Sigmoid colon (tissue), 7 donors: Measurements from ENCODE around the gene LUZP2. TPM values are rescaled to one million over a fixed set of nuclear protein-coding genes. Genes with fewer than 3 reads are reported as not detected.
"Not testable (repeated sequence)": the region's sequence is repeated elsewhere in the genome, so short reads cannot be mapped to it uniquely, and the experiment has no call there.

Source experiments
- DNase-seq: peaks from one replicate; pipeline ENCODE4 v3.0.0-alpha.2; 2019
- H3K27ac ChIP-seq, 4 donors: fragments of 200-600 bp; sonication (generic); one replicate each; pipeline ENCODE4 v1.5.1; 2016 to 2019; ENCODE audit warnings: mild to moderate bottlenecking in 1 of 4
- H3K27me3 ChIP-seq, 3 donors: fragments of 200-600 bp; sonication (generic); one replicate each; pipeline ENCODE4 v1.5.1; 2019; ENCODE audit warnings: mild to moderate bottlenecking in 1 of 3
- H3K36me3 ChIP-seq, 4 donors: fragments of 200-600 bp; sonication (generic); one replicate each; pipeline ENCODE4 v1.5.1; 2016 to 2019
- H3K4me1 ChIP-seq, 4 donors: fragments of 200-600 bp; sonication (generic); one replicate each; pipeline ENCODE4 v1.5.1; 2017 to 2019
- H3K4me3 ChIP-seq, 4 donors: fragments of 200-600 bp; sonication (generic); one replicate each; pipeline ENCODE4 v1.5.1; 2017 to 2019; ENCODE audit warnings: mild to moderate bottlenecking in 2 of 4, moderate library complexity in 1 of 4
- H3K9me3 ChIP-seq, 4 donors: fragments of 200-600 bp in 3 of 4; sonication (generic) in 3 of 4; one replicate each; pipeline versions ENCODE4 v1.5.1 to v1.6.1; 2013 to 2019
- EP300 ChIP-seq, 4 donors: sonication (generic); formaldehyde crosslinking; IDR thresholded peaks; one replicate each; pipeline ENCODE4 v1.6.1; 2017; ENCODE audit warnings: antibody characterized with exemption in 4 of 4
- POLR2A ChIP-seq, 2 donors: fragments of 450-650 bp; IDR thresholded peaks; one replicate each; pipeline ENCODE4 v1.6.1; 2016; ENCODE audit warnings: antibody characterized with exemption in 2 of 2, mild to moderate bottlenecking in 2 of 2, moderate library complexity in 2 of 2
- POLR2AphosphoS5 ChIP-seq, 4 donors: sonication (generic); formaldehyde crosslinking; IDR thresholded peaks; one replicate each; pipeline ENCODE4 v1.6.1; 2017; ENCODE audit warnings: antibody characterized with exemption in 4 of 4
- WGBS, 2 donors: extraction: QIAGEN DNeasy Blood & Tissue Kit; methylation state at CpG; one replicate each; pipeline ENCODE4 v1.1.7; 2013; 5-methylcytosine and 5-hydroxymethylcytosine counted together
- intact Hi-C: fragments of 100-400 bp; cut with DNase I; formaldehyde crosslinking; loops from one replicate; pipeline ENCODE4 v1.15.1; 2023
- polyA plus RNA-seq, 3 donors: library from polyadenylated mRNA; stranded (reverse); fragments of 200-250 nt; gene quantifications; one replicate each; pipeline ENCODE4 v1.2.3, GENCODE V29; 2013
- total RNA-seq, 4 donors: library from RNA; depleted of rRNA; stranded (reverse); fragments of >200 nt; gene quantifications; one replicate each; pipeline ENCODE4 v1.1.0, GENCODE V29; 2016
- TF ChIP-seq, protein P1 (sequence below), 4 experiments: fragments of 450-650 bp in 3 of 4; fragments of 200-600 bp in 1 of 4; IDR thresholded peaks; one replicate each; pipeline ENCODE4 v1.5.1; 2016 to 2019; ENCODE audit warnings: antibody characterized with exemption in 4 of 4, mild to moderate bottlenecking in 3 of 4, moderate library complexity in 2 of 4
- donor health status: healthy with polysubstance abuse.
- donor health status: Bipolar disorder and iron deficiency.
- donor health status: healthy.

The LUZP2 gene
- total and polyA plus RNA-seq, 7 donors: 0.16 to 2.1 (median 0.83) TPM

DNA sequence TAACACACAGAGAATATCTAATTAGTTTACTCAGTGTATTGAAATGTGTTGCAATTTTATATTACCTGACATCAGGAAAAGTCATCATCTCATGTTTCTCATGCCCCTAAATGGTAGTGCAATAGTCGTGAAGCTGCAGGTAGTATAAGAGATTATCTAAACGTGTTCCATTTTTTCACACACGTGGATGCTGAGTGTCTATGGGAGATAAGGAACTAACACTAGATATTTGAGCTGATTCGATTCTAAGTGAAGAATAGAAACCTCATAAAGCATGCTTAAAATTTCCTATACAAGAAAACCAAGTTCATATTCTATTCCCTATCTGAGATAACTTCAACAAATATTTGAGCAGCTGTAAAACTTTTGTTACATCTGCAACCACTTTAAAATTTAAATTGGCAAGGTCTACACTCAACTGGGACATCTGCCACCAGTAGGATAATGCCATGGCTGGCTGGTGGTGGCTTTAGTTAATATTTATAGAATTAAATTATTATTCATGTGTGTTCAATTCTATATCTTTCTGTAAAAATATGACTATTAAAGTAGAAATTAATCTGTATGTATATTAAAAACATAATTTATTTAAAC, 388.8 kb downstream of the LUZP2 start:
- WGBS, 2 donors: 19 to 70% methylated on average over 4 of the region's 4 CpGs
- Histone ChIP-seq H3K9me3 (no peaks in the 10 kb centered on the region), H3K4me1 (no peaks in the 10 kb centered on the region), H3K27me3 (no peaks in the 10 kb centered on the region), H3K36me3 (no peaks in the 10 kb centered on the region), H3K4me3 (no peak overlapping the region), H3K27ac (no peak overlapping the region)
- no peak for DNase-seq
- intact Hi-C loops: no loop called here
- TF ChIP-seq, protein P1, sequence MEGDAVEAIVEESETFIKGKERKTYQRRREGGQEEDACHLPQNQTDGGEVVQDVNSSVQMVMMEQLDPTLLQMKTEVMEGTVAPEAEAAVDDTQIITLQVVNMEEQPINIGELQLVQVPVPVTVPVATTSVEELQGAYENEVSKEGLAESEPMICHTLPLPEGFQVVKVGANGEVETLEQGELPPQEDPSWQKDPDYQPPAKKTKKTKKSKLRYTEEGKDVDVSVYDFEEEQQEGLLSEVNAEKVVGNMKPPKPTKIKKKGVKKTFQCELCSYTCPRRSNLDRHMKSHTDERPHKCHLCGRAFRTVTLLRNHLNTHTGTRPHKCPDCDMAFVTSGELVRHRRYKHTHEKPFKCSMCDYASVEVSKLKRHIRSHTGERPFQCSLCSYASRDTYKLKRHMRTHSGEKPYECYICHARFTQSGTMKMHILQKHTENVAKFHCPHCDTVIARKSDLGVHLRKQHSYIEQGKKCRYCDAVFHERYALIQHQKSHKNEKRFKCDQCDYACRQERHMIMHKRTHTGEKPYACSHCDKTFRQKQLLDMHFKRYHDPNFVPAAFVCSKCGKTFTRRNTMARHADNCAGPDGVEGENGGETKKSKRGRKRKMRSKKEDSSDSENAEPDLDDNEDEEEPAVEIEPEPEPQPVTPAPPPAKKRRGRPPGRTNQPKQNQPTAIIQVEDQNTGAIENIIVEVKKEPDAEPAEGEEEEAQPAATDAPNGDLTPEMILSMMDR (IDR thresholded peaks at IDR 0.05): no peak
- TF ChIP-seq POLR2A (IDR thresholded peaks at IDR 0.05): no peak
- no peak for TF ChIP-seq POLR2AphosphoS5 (IDR thresholded peaks at IDR 0.05)
- TF ChIP-seq EP300 (IDR thresholded peaks at IDR 0.05): no peak

GRCh38 chr11:24886880-24887619, 390.2 kb downstream of the LUZP2 start:
- no peak for DNase-seq
- WGBS, 2 donors: 56 to 79% methylated on average over 4 of the region's 4 CpGs
- TF ChIP-seq POLR2AphosphoS5 (IDR thresholded peaks at IDR 0.05): no peak
- no peak for TF ChIP-seq POLR2A (IDR thresholded peaks at IDR 0.05)
- TF ChIP-seq, protein P1 (IDR thresholded peaks at IDR 0.05): no peak
- TF ChIP-seq EP300 (IDR thresholded peaks at IDR 0.05): no peak

DNA sequence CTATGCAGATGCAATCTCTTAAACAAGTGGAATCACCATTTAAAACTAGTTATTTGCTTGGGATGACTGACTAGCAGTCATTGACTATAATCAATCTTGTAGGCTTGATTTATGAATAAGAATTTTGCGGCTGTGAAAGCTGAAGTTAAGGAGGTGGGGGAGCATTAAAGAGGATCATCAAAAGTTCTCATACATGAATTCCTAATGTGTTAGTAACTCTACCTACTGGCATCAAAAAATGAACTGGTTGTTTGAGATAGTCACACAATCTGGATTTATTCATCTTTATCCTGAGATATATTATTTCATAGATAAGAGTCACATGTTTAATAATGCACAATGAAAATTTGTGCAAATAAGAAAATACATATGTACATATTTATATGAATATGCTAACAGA, 393.6 kb downstream of the LUZP2 start:
- Histone ChIP-seq H3K9me3 (no peaks in the 10 kb centered on the region), H3K27me3 (no peaks in the 10 kb centered on the region), H3K36me3 (no peaks in the 10 kb centered on the region), H3K4me3 (no peak overlapping the region), H3K4me1 (no peaks in the 10 kb centered on the region), H3K27ac (no peak overlapping the region)
- 90 to 93% methylated on average over 1 of the region's 1 CpG for WGBS, 2 donors
- no peak for DNase-seq
- intact Hi-C loops: no loop called here
- TF ChIP-seq POLR2AphosphoS5 (IDR thresholded peaks at IDR 0.05) (no peak), EP300 (IDR thresholded peaks at IDR 0.05) (no peak), POLR2A (IDR thresholded peaks at IDR 0.05) (no peak)
- TF ChIP-seq, protein P1 (IDR thresholded peaks at IDR 0.05): no peak

More at GRCh38 chr11:24886880-24887619, 390.2 kb downstream of the LUZP2 start:
- Histone ChIP-seq H3K4me3 (no peak overlapping the region), H3K27ac (no peak overlapping the region), H3K9me3 (no peaks in the 10 kb centered on the region), H3K4me1 (no peaks in the 10 kb centered on the region), H3K27me3 (no peaks in the 10 kb centered on the region), H3K36me3 (no peaks in the 10 kb centered on the region)
- intact Hi-C loops: no loop called here

GRCh38 chr11:24891845-24892492, 395.1 kb downstream of the LUZP2 start:
- H3K27ac ChIP-seq, DNase-seq, intact Hi-C loops, H3K9me3 ChIP-seq, H3K36me3 ChIP-seq, H3K4me1 ChIP-seq, H3K27me3 ChIP-seq, H3K4me3 ChIP-seq: not testable (repeated sequence)
- WGBS, 2 donors: 84 to 88% methylated on average over 4 of the region's 4 CpGs

- H3K36me3 ChIP-seq: no peaks in the 10 kb centered on the region
- H3K4me1 ChIP-seq: no peaks in the 10 kb centered on the region
- no peak overlapping the region for H3K4me3 ChIP-seq
- no peak overlapping the region for H3K27ac ChIP-seq
- 90 to 97% methylated on average over 32 of the region's 32 CpGs for WGBS, 2 donors
- H3K9me3 ChIP-seq: no peaks in the 10 kb centered on the region
- no peaks in the 10 kb centered on the region for H3K27me3 ChIP-seq
- DNase-seq: no peak
- intact Hi-C loops: no loop called here
- TF ChIP-seq EP300 (IDR thresholded peaks at IDR 0.05) (no peak), POLR2A (IDR thresholded peaks at IDR 0.05) (no peak), POLR2AphosphoS5 (IDR thresholded peaks at IDR 0.05) (no peak)
- TF ChIP-seq, protein P1 (IDR thresholded peaks at IDR 0.05): no peak
These were observed 399.4 kb downstream of the LUZP2 start for GRCh38 chr11:24896118-24896835.
